Activated CD4-positive, alpha-beta T cell treated with anti-CD3 and anti-CD28 coated beads, Interleukin-2, amount 10 ng/mL, durations not matched to agents 24 days and 14 days (primary cell): ENCODE measurements around the gene PLVAP. TPM values are rescaled to one million over a fixed set of nuclear protein-coding genes. Genes with fewer than 3 reads are reported as not detected.
"Not testable (repeated sequence)": the region's sequence is repeated elsewhere in the genome, so short reads cannot be mapped to it uniquely, and the experiment has no call there.

ENCODE experiments used
- DNase-seq: peaks from one replicate; pipeline ENCODE4 v3.0.0; 2022
- H3K27ac Mint-ChIP-seq: one replicate; pipeline ENCODE4 v1.8.0; 2022; ENCODE audit warnings: mild to moderate bottlenecking, mixed read lengths
- H3K27me3 Mint-ChIP-seq: one replicate; pipeline ENCODE4 v1.8.0; 2022; ENCODE audit warnings: mixed read lengths
- H3K36me3 Mint-ChIP-seq: one replicate; pipeline ENCODE4 v1.8.0; 2022; ENCODE audit warnings: low read depth, mild to moderate bottlenecking, mixed read lengths
- H3K4me1 Mint-ChIP-seq: one replicate; pipeline ENCODE4 v1.8.0; 2021; ENCODE audit warnings: mixed read lengths
- H3K4me3 Mint-ChIP-seq: one replicate; pipeline ENCODE4 v1.8.0; 2022; ENCODE audit warnings: mild to moderate bottlenecking, moderate library complexity, mixed read lengths
- H3K9me3 Mint-ChIP-seq: one replicate; pipeline ENCODE4 v1.8.0; 2021; ENCODE audit warnings: mixed read lengths
- intact Hi-C: fragments of 100-400 bp; cut with micrococcal nuclease; formaldehyde crosslinking; loops from one replicate; pipeline ENCODE4 v1.15.1; 2023
- total RNA-seq: library from RNA; stranded (reverse); gene quantifications from 2 replicates; pipeline ENCODE4 v1.2.3, GENCODE V29; 2022

The PLVAP gene
- total RNA-seq, 1 donor from 2014 or later = not detected

DNA sequence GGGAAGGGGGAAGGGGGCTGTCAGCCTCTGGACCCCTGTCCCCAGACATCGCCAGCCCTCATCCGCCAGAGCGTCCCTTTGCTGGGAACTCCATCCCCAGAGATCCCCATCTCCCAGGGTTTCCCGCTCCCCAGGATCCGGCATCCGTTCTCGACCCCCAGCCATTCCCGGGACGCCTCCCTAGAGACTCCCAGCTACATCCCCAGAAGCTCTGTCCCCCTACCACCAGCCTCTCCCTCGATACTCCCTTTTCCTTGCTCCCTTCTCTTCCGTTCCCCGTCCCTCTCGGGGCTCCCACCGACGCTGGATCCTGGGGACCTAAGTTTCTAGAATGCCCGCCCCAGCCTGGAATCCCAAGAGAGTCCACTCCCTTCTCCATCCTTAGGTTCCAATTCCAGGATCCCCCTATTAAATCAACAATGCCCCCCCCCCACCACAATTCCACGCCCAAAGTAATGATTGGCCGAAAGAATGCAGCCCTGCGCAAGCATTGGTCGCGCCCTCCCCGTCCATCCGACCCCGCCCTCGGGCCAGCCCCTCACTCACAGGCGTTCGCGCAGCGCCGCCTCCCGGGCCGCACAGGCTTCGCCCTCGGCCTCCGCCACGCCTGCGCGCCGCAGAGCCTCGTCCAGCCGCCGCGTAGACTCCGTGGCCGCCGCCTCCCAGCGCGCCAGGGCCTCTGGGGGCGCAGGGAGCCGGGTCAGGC is 13.7 kb upstream of the PLVAP start:
- H3K27ac Mint-ChIP-seq = peak overlapping the region; percentile 34
- peaks cover 10% of the 10 kb centered on the region for H3K36me3 Mint-ChIP-seq
- H3K4me3 Mint-ChIP-seq = peak overlapping the region; percentile 98
- peaks cover 16% of the 10 kb centered on the region for H3K27me3 Mint-ChIP-seq
- intact Hi-C loops = loop anchor here (1.0 to 10.0 kb wide), 3 partner anchors 14 to 316 kb away; partner anchors contain the start of genes BST2, HAUS8 and MYO9B
- no peaks in the 10 kb centered on the region for H3K9me3 Mint-ChIP-seq
- H3K4me1 Mint-ChIP-seq = peaks cover 20% of the 10 kb centered on the region
- peak; percentile 98 for DNase-seq

DNA sequence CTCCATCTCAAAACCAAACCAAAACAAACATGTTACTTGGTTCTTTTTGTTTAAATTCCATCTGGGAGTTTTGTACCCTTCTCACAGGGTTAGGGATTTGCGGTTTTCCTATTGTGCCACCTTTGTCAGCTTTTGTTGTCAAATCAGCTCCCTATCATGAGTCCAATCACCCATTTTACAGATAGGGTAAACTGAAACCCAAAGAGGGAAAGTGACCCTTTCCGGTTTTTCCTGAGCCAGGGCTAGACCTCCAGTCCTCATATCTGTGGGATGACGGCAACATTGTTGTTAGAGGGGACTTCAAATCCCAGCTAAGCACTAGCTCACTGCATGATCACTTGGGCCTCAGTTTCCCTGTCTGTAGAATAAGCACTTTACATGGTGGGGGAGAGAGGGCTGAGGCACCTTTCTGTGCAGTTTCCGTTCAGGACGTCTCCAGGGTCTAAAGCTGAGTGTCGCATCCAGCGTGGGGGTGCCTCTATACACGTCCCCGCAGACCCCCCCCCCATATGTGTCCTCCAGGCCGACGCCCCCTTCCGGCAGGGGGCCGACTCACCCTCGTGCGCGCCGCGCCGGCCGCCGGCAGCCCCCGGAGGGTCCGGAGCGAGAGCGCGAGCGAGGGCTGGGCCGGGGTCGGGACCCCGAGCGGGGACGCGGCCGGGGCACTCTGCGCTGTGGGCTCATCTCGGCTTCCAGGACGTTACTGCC is 13.0 kb upstream of the PLVAP start:
- DNase-seq = peak; percentile 68
- H3K27ac Mint-ChIP-seq = no peak overlapping the region
- H3K9me3 Mint-ChIP-seq = no peaks in the 10 kb centered on the region

DNA sequence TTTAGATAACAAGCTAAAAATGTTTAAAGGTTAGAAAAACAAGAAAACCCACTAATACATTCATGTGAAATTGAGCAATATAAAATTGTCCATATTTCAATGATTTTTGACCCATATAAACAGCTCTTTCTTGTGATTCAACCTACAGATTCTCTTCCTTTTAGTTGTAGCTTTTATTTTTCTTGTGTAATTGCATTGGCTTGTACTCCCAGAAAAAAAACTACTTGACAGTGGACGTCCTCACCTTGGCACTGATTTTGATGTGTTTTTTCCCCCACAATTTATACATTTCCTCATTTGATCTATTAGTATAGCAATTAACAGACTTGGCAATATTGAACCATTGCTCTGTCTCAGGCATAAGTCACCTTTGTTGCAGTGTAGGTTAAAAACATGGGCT is 12.1 kb upstream of the PLVAP start:
- H3K9me3 Mint-ChIP-seq = no peaks in the 10 kb centered on the region
- H3K27me3 Mint-ChIP-seq = peaks cover 16% of the 10 kb centered on the region
- no peak for DNase-seq
- H3K36me3 Mint-ChIP-seq = peaks cover 4% of the 10 kb centered on the region
- peaks cover 12% of the 10 kb centered on the region for H3K4me1 Mint-ChIP-seq
- no peak overlapping the region for H3K4me3 Mint-ChIP-seq
- intact Hi-C loops = no loop called here
- H3K27ac Mint-ChIP-seq = no peak overlapping the region

More for the DNA sequence above, 13.0 kb upstream of the PLVAP start:
- intact Hi-C loops = loop anchor here (2.0 to 10.0 kb wide), 2 partner anchors 15 to 315 kb away; partner anchors contain the start of genes BST2, HAUS8 and MYO9B
- Mint-ChIP-seq H3K27me3 (peaks cover 16% of the 10 kb centered on the region), H3K4me1 (peaks cover 17% of the 10 kb centered on the region), H3K36me3 (peaks cover 8% of the 10 kb centered on the region), H3K4me3 (peak overlapping the region; percentile 98)

DNA sequence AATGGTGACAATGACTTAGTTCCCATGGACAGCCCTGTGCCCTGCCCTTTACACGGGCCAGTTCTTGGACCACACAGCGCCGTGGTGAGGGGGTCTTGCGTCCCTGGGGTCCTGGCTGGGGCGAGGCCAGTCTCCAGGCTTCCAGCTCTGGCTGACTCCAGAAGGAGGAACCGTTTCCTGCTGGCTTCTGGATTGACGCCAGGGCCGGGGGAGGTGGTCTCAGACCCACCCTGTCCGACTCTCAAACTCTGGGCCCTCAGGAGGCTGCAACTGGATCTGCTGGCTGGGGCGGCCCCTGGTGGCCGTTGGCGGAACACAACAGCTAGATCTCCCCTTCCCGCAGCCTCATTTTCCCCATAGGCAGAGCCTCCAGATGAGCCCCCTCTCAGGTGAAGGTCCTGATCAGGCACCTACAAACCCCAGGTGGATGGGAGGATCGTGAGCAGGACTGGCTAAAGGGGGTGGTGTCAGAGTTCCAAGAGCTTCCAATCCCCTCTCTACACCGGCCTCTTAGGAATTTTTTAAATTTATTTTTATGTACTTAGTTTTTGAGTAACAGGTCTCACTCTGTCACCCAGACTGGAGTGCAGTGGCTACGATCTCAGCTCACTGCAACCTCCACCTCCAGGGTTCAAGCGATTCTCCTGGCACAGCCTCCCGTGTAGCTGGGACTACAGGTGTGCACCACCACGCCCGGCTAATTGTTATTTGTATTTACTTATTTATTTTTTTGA is 8.9 kb upstream of the PLVAP start:
- H3K36me3 Mint-ChIP-seq = peaks cover 2% of the 10 kb centered on the region
- peak overlapping the region; percentile 13 for H3K27ac Mint-ChIP-seq
- intact Hi-C loops = loop anchor here (1.0 kb wide), 2 partner anchors 40 to 94 kb away; no protein-coding TSS in a partner anchor
- H3K4me1 Mint-ChIP-seq = peaks cover 10% of the 10 kb centered on the region
- no peak overlapping the region for H3K4me3 Mint-ChIP-seq
- H3K27me3 Mint-ChIP-seq = peaks cover 16% of the 10 kb centered on the region
- H3K9me3 Mint-ChIP-seq = no peaks in the 10 kb centered on the region
- peak; percentile 90 for DNase-seq

DNA sequence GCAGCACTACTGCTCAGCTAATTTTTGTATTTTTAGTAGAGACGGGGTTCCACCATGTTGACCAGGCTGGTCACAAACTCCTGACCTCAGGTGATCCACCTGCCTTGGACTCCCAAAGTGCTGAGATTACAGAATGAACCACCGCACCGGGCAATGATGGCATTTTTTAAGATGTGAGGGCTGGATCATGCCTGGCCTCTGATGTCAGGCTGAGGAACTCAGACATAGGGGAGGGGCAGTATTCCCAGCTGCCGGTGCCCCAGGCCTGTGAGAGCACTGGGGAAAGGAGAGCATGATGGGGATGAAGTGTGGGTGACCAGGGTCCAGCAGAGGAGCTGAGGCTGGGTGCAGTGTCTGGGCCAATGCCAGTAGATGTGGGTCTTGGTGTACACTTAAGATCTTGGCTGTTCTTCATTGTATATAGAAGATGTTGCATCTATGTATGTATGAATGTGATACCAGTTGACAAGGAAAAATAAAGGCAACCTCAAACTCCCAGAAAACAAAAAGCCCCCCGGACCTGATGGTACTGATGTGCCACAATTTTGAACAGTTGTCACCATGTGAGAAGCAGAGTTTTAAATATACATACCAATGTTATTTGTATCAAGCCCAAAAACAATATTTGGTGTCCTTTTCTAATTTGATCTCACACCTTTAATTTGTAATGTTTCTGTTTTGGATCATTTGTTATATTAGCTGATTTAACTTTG is 3.4 kb upstream of the PLVAP start:
- H3K4me3 Mint-ChIP-seq = no peak overlapping the region
- peaks cover 2% of the 10 kb centered on the region for H3K36me3 Mint-ChIP-seq
- H3K9me3 Mint-ChIP-seq = no peaks in the 10 kb centered on the region
- no peak for DNase-seq
- no peak overlapping the region for H3K27ac Mint-ChIP-seq
- H3K27me3 Mint-ChIP-seq = peaks cover 6% of the 10 kb centered on the region
- intact Hi-C loops = no loop called here
- H3K4me1 Mint-ChIP-seq = peaks cover 8% of the 10 kb centered on the region

DNA sequence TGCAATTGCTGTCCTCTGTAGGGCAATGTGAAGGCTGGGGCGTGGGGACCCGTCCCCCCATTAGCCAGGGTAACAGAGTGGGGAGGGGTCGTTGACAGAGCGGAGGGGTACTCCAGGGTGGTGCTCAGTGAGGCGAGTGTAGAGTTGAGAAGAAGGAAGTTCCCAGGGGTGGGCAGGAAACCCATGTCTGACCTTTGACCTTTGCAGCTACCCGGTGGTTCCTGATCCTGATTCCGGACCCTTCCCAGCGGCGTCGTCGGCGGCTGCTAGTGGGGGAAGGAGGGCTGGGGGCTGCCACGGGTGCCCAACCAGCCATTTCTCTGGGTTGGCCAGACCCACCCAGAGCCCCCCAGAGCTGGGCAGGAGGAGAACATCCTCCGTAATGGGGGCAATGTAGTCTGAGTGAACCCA is 2.1 kb upstream of the PLVAP start:
- Mint-ChIP-seq H3K27ac (no peak overlapping the region), H3K4me3 (no peak overlapping the region), H3K9me3 (no peaks in the 10 kb centered on the region), H3K4me1 (peaks cover 8% of the 10 kb centered on the region), H3K36me3 (peaks cover 2% of the 10 kb centered on the region), H3K27me3 (peaks cover 6% of the 10 kb centered on the region)
- DNase-seq = no peak
- intact Hi-C loops = no loop called here

DNA sequence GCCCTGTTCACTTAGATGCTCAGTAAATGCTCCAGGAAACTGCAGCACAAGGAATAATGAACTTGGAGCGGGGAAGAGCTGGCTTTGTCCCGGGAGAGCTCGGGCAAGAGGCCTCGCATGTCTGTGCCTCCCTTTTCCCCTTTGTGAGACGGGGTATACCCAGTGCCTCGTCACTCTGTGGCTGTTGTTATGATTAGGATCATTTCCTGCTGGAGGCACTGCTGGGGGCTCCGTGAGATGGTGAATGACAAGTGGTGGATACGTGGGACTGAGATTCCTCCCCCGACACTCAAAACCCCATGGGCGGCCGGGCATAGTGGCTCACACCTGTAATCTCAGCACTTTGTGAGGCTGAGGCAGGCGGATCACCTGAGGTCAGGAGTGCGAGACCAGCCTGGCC is 1.1 kb upstream of the PLVAP start:
- DNase-seq = no peak
- Mint-ChIP-seq H3K27me3 (peaks cover 6% of the 10 kb centered on the region), H3K36me3 (peaks cover 2% of the 10 kb centered on the region), H3K4me1 (peaks cover 6% of the 10 kb centered on the region), H3K9me3 (no peaks in the 10 kb centered on the region), H3K27ac (no peak overlapping the region), H3K4me3 (no peak overlapping the region)
- intact Hi-C loops = no loop called here

DNA sequence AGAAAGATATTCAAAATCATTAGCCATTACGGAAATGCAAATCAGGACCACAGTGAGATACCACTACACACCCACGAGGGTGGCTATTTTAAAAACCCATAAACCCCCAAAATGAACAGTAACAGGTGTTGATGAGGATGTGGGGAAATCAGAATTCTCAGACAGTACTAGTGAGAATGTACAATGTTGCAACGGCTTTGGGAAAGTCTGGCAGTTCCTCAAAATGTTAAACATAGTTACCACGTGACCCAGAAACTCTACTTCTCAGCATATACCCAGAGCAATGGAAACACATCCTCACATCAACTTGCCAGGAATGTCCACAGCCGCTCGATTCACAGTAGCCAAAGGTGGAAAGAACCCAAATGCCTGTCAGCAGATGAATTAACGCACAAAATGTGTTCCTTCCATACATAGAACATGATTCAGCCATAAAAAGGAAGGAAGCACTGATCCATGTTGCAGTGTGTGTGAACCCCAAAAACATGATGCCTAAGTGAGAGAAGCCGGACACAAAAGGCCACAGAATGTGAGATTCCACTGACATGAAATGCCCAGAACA is 7.0 kb downstream of the PLVAP start:
- H3K27ac Mint-ChIP-seq = no peak overlapping the region
- peaks cover 9% of the 10 kb centered on the region for H3K27me3 Mint-ChIP-seq
- H3K4me1 Mint-ChIP-seq = no peaks in the 10 kb centered on the region
- no peak for DNase-seq
- no peaks in the 10 kb centered on the region for H3K9me3 Mint-ChIP-seq
- intact Hi-C loops = no loop called here
- H3K4me3 Mint-ChIP-seq = no peak overlapping the region
- no peaks in the 10 kb centered on the region for H3K36me3 Mint-ChIP-seq

DNA sequence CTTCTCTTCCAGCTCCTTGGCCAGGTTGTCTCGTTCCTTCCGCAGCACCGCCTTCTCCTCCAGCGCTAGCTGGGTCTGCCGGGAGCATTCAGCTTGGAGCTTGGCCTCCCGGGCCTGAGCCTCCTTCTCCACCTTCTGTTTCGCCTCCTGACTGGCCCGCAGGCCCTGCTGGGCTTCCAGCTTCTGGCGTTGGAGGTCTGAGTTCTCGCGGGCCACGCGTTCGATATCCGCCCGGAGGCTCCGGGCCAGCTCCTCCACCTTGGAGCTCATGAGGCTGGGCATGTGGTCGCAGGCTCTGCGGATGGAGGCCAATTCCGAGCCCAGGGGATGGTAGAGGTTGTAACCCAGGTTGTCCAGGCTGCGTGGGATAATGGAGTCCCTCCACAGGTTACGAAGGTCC is 11.8 kb downstream of the PLVAP start:
- intact Hi-C loops = no loop called here
- Mint-ChIP-seq H3K4me3 (no peak overlapping the region), H3K27ac (no peak overlapping the region), H3K27me3 (peaks cover 15% of the 10 kb centered on the region), H3K36me3 (no peaks in the 10 kb centered on the region), H3K9me3 (no peaks in the 10 kb centered on the region), H3K4me1 (no peaks in the 10 kb centered on the region)
- DNase-seq = no peak

DNA sequence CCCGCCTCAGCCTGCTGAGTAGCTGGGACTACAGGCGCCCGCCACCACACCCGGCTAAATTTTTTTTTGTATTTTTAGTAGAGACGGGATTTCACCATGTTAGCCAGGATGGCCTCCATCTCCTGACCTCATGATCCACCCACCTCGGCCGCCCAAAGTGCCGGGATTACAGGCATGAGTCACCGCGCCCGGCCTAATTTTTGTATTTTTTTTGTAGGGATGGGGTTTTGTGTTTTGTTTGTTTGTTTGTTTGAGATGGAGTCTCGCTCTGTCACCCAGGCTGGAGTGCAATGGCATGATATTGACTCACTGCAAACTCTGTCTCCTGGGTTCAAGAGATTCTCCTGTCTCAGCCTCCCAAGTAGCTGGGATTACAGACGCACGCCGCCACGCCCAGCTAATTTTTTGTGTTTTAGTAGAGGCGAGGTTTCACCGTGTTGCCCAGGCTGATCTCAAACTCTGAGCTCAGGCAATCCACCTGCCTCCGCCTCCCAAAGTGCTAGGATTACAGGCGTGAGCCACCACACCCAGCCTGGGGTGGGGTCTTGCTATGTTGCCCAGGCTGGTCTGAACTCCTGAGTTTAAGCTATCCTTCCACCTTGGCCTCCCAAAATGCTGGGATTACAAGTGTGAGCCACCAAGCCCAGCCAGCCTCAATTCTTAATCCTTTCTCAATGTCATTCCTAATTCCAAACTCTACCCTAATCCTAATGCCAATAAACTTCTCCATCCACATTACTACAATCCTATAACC is 13.1 kb downstream of the PLVAP start:
- H3K27ac Mint-ChIP-seq, intact Hi-C loops, H3K4me3 Mint-ChIP-seq, H3K36me3 Mint-ChIP-seq, H3K4me1 Mint-ChIP-seq, DNase-seq, H3K9me3 Mint-ChIP-seq: not testable (repeated sequence)
- H3K27me3 Mint-ChIP-seq = peaks cover 12% of the 10 kb centered on the region

DNA sequence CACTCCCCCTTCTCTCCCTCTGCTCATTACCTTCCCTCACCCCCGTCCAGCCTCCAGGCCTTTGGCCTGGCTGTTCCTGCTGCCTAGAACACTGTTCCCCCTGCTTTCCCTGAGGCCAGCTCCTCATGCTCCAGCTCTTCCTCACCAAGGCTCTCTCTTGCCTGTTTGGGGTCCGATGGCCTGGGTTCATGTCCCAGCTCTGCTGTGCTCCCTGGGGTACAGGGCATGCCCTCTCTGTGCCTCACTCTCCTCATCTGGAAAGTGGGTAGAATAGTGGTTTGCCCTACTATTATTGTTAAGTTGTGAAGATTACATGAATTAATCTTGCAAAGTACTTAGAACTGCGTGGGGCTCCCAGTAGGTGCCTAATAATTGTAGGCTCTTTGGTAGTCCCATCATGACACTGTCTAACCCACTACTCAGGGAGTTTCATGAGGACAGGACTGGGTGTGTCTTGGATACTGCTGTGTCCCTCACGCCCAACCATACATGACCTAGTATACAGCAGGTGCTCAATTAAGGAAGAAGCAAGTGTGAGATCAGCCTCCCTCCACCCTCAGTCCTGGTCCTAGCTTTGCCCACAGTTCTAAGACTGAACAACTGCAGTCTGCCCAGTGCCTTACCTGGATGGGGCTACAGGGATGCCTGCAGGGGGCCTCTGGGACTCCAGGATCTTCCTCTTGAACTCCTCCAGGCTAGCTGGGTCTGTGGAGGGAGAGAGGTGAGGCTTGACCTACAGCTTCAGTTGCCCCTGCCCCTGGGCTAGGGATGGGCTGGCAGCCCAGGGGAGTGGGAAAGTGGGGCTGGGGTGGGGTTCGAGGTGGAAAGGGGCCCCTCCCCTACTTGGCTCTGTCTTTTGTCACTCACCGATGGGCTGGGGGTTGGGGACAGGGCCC is 17.0 kb downstream of the PLVAP start:
- H3K4me1 Mint-ChIP-seq = no peaks in the 10 kb centered on the region
- peaks cover 8% of the 10 kb centered on the region for H3K27me3 Mint-ChIP-seq
- no peaks in the 10 kb centered on the region for H3K9me3 Mint-ChIP-seq
- no peaks in the 10 kb centered on the region for H3K36me3 Mint-ChIP-seq
- H3K4me3 Mint-ChIP-seq = no peak overlapping the region
- H3K27ac Mint-ChIP-seq = no peak overlapping the region
- intact Hi-C loops = no loop called here
- DNase-seq = no peak

DNA sequence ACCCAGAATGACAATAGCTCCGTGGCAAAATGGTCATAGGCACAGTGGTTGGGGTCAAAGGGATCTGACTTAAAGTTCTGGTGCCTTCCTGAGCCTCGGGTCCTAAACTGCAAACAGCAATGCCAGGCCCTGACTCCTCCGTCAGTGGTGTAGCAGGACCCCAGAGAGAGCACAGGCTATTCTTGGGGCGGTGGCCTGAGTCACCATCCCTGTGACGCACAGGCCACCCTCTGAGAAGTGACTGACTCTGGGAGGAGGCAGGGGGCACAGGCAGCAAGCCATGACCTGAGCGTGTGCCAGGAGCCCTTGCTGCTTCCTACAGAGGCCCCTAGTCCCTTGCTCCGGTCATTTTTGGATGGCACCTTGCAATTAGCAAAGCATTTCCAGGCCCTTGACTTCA is 18.7 kb downstream of the PLVAP start:
- H3K27ac Mint-ChIP-seq = no peak overlapping the region
- peaks cover 7% of the 10 kb centered on the region for H3K27me3 Mint-ChIP-seq
- intact Hi-C loops = no loop called here
- H3K9me3 Mint-ChIP-seq = no peaks in the 10 kb centered on the region
- no peaks in the 10 kb centered on the region for H3K4me1 Mint-ChIP-seq
- H3K4me3 Mint-ChIP-seq = no peak overlapping the region
- H3K36me3 Mint-ChIP-seq = no peaks in the 10 kb centered on the region
- DNase-seq = no peak
